GM10248 (cell line): ENCODE measurements around the gene MLKL.

Source experiments
- CTCF ChIA-PET: fragments of 300-600 bp; sonication (Branson Sonifier 250); formaldehyde crosslinking; extraction: SDS; loops from one replicate; lab custom pipeline; 2021; ENCODE audit warnings: antibody characterized with exemption; lab: Yijun Ruan, JAX
- POLR2A ChIA-PET: fragments of 350-650 bp; sonication (Branson Sonifier 250); formaldehyde crosslinking; extraction: SDS; loops from one replicate; lab custom pipeline; 2020; ENCODE audit warnings: antibody characterized with exemption; lab: Yijun Ruan, JAX
- DNase-seq: peaks from one replicate; pipeline ENCODE4 v3.0.0; 2012; ENCODE audit errors: extremely low spot score
- CTCF ChIP-seq: IDR thresholded peaks from 2 replicates; pipeline ENCODE4 v1.5.1; 2012; ENCODE audit warnings: mild to moderate bottlenecking, low read depth; ENCODE audit errors: extremely low read depth, missing control alignments, control extremely low read depth

MLKL gene

GRCh38 chr16:74718741-74719610, 18.3 kb upstream of the MLKL start:
- DNase-seq, result no peak
- TF ChIP-seq CTCF, result no peak
- ChIA-PET CTCF (interaction anchor here (1.3 to 3.1 kb wide), 2 partner anchors 12 to 144 kb away, joined by 4 to 14 read pairs; no protein-coding TSS in a partner anchor), POLR2A (interaction anchor here (0.5 kb wide), 1 partner anchor 125 kb away, joined by 3 read pairs; no protein-coding TSS in a partner anchor)

DNA sequence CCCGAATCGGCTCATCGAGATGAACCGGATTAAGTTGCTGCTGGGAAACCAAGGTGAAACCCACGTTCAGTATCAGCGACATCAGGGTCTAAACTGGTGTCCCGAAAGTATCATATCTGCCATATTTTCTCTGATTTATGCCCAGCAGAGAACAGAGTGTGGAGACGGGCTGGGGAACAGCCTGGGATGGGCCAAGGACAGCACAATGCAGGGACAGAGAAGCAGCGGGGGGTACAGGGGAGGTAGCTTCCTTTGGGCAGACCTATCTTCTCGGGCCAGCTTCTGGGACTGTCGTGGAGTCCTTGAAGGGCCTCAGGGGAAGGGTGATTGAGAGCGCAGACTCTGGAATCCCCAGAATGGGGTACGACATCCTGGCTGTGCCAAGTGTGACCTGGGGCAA, 17.5 kb upstream of the MLKL start:
- DNase-seq, result no peak

DNA sequence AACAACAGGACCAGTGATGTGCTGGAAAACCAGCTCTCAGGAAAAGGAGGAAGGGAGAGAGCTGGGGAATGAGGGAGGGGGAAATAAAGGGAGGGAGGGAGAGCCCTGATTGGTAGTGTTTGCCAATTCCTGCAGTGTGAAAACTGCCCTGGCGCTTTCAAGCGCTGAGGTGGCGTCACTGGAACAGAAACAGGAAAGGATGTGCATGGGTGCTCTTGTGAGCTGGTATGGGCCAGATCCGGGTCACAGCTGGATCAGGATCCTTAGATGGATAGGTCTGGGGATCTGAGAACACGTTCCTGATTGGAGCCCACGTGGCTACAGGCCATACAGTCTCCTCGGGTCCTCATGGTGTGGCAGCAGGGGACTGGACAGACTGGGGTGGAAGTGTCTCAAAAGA, 16.7 kb upstream of the MLKL start:
- ChIA-PET POLR2A (no interaction called here), CTCF (interaction anchor here (1.3 kb wide), 1 partner anchor 145 kb away, joined by 6 read pairs; no protein-coding TSS in a partner anchor)
- no peak for TF ChIP-seq CTCF
- no peak for DNase-seq

More for the DNA sequence above, 17.5 kb upstream of the MLKL start:
- ChIA-PET POLR2A (no interaction called here), CTCF (interaction anchor here (3.1 kb wide), 1 partner anchor 144 kb away, joined by 14 read pairs; no protein-coding TSS in a partner anchor)
- no peak for TF ChIP-seq CTCF

- TF ChIP-seq CTCF, result no peak
- ChIA-PET POLR2A (no interaction called here), CTCF (interaction anchor here (1.3 kb wide), 2 partner anchors 16 to 146 kb away, joined by 4 to 6 read pairs; partner anchors contain the start of gene MLKL)
- no peak for DNase-seq
These were observed 15.7 kb upstream of the MLKL start for GRCh38 chr16:74716355-74716754.

- ChIA-PET POLR2A (no interaction called here), CTCF (interaction anchor here (1.3 to 6.8 kb wide), 4 partner anchors 11 to 149 kb away, joined by 4 to 121 read pairs (median 6); no protein-coding TSS in a partner anchor)
- TF ChIP-seq CTCF, result no peak
- DNase-seq, result no peak
These were observed 13.2 kb upstream of the MLKL start for GRCh38 chr16:74713876-74714275.

DNA sequence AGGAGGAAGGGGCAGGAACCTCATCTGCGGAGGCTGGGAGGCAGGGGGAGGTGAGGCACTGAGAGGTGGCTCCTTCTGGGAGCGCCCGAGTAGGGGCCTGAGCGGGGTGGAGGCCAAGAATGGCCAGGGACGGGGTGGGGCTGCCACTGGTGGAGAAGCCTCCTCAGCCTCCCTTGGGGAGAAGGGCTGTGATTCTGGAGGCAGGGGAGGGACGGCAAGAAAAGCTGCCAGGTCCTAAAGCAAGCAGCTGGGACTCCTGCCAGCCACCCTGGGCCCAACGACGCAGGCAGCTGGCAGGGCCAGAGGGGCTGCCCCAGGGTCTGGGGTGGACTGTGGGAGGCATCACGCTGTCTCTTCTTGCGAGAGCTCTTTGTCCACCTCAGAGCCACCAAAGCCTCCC, 12.7 kb upstream of the MLKL start:
- POLR2A ChIA-PET, result no interaction called here
- no peak for DNase-seq
- TF ChIP-seq CTCF, result no peak
- CTCF ChIA-PET, result interaction anchor here (1.2 to 6.8 kb wide), 5 partner anchors 12 to 150 kb away, joined by 4 to 121 read pairs (median 4); no protein-coding TSS in a partner anchor
